ENCODE measurements around the gene SPDYE6.

GRCh38 chr7:102322202-102322715 lies 34.0 kb downstream of the SPDYE6 start:
- TF ChIP-seq, protein P1, sequence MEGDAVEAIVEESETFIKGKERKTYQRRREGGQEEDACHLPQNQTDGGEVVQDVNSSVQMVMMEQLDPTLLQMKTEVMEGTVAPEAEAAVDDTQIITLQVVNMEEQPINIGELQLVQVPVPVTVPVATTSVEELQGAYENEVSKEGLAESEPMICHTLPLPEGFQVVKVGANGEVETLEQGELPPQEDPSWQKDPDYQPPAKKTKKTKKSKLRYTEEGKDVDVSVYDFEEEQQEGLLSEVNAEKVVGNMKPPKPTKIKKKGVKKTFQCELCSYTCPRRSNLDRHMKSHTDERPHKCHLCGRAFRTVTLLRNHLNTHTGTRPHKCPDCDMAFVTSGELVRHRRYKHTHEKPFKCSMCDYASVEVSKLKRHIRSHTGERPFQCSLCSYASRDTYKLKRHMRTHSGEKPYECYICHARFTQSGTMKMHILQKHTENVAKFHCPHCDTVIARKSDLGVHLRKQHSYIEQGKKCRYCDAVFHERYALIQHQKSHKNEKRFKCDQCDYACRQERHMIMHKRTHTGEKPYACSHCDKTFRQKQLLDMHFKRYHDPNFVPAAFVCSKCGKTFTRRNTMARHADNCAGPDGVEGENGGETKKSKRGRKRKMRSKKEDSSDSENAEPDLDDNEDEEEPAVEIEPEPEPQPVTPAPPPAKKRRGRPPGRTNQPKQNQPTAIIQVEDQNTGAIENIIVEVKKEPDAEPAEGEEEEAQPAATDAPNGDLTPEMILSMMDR (IDR thresholded peaks at IDR 0.05), result no peak
- no peak for TF ChIP-seq EZH2 (IDR thresholded peaks at IDR 0.05; ENCODE audit: borderline replicate concordance, insufficient read depth, low read depth, low read length, poor library complexity, severe bottlenecking)

Data from B cell (primary cell).